Spleen (tissue), 11 donors: ENCODE measurements around the gene RBPMS2. TPM values are rescaled to one million over a fixed set of nuclear protein-coding genes. Genes with fewer than 3 reads are reported as not detected.

Source experiments
- DNase-seq: peaks from one replicate; pipeline ENCODE4 v3.0.0-alpha.2; 2020
- H3K27ac ChIP-seq, 8 donors: fragments of 200-600 bp; sonication (generic) in 7 of 8; 1 replicate in 4 of 8; 2 replicates in 4 of 8; pipeline versions ENCODE4 v1.5.0 to v1.8.0; 2016 to 2021; ENCODE audit warnings: inconsistent platforms in 4 of 8, mild to moderate bottlenecking in 4 of 8, moderate library complexity in 1 of 8
- H3K27me3 ChIP-seq, 7 donors: fragments of 200-600 bp; sonication (generic) in 6 of 7; replicated peaks in 1 of 7; 1 replicate in 4 of 7; 2 replicates in 3 of 7; pipeline versions ENCODE4 v1.5.0 to v1.8.0; 2016 to 2021; ENCODE audit warnings: inconsistent platforms in 3 of 7, mild to moderate bottlenecking in 1 of 7
- H3K36me3 ChIP-seq, 6 donors: fragments of 200-600 bp; sonication (generic) in 5 of 6; 1 replicate in 4 of 6; 2 replicates in 2 of 6; pipeline versions ENCODE4 v1.5.0 to v1.8.0; 2016 to 2021; ENCODE audit warnings: inconsistent platforms in 2 of 6
- H3K4me1 ChIP-seq, 6 donors: fragments of 200-600 bp; sonication (generic) in 5 of 6; 1 replicate in 3 of 6; 2 replicates in 3 of 6; pipeline versions ENCODE4 v1.5.0 to v1.8.0; 2016 to 2021; ENCODE audit warnings: inconsistent platforms in 3 of 6
- H3K4me3 ChIP-seq, 8 donors: fragments of 200-600 bp; sonication (generic) in 7 of 8; 1 replicate in 4 of 8; 2 replicates in 4 of 8; pipeline versions ENCODE4 v1.5.0 to v1.8.0; 2016 to 2021; ENCODE audit warnings: inconsistent platforms in 4 of 8, mild to moderate bottlenecking in 4 of 8, moderate library complexity in 2 of 8
- H3K9me3 ChIP-seq, 8 donors: fragments of 200-600 bp; sonication (generic) in 7 of 8; 1 replicate in 4 of 8; 2 replicates in 4 of 8; pipeline versions ENCODE4 v1.5.0 to v1.8.0; 2016 to 2021; ENCODE audit warnings: inconsistent platforms in 4 of 8
- POLR2A ChIP-seq, 3 donors: fragments of 450-650 bp; IDR thresholded peaks; one replicate each; pipeline ENCODE4 v1.5.1; 2017; ENCODE audit warnings: antibody characterized with exemption in 3 of 3, mild to moderate bottlenecking in 1 of 3
- POLR2AphosphoS5 ChIP-seq, 3 donors: sonication (generic); formaldehyde crosslinking; IDR thresholded peaks; one replicate each; pipeline ENCODE4 v1.5.1; 2017; ENCODE audit warnings: antibody characterized with exemption in 3 of 3
- WGBS, 5 donors: extraction: QIAGEN DNeasy Blood & Tissue Kit in 3 of 5; methylation state at CpG; one replicate each; pipeline versions ENCODE4 v1.1.5 to v1.1.7; 2013 to 2018; 5-methylcytosine and 5-hydroxymethylcytosine counted together
- intact Hi-C: fragments of 100-400 bp; cut with DNase I; formaldehyde crosslinking; loops from one replicate; pipeline ENCODE4 v1.15.0; 2023; ENCODE audit warnings: low total_unique reads
- polyA plus RNA-seq, 3 donors: library from polyadenylated mRNA; stranded (reverse); fragments of 200-250 nt; gene quantifications; one replicate each; pipeline ENCODE4 v1.2.1, GENCODE V29; 2013
- total RNA-seq, 7 donors: library from RNA; depleted of rRNA in 3 of 7; stranded (reverse); fragments of >200 nt in 3 of 7; fragmentation: NEBNext Ultra II Directional in 4 of 7; extraction: Animal tissue kit (Norgen Biotek cat#: 25700) in 4 of 7; gene quantifications; one replicate each; pipeline versions ENCODE4 v1.1.0 to v1.2.1, GENCODE V29; 2016 to 2021
- TF ChIP-seq, protein P1 (sequence below), 11 experiments: fragments of 200-600 bp in 7 of 11; fragments of 450-650 bp in 4 of 11; sonication (generic) in 4 of 11; IDR thresholded peaks in 8 of 11; conservative IDR thresholded peaks in 3 of 11; 1 replicate in 7 of 11; 2 replicates in 4 of 11; pipeline versions ENCODE4 v1.4.0 to v1.8.0; 2016 to 2021; ENCODE audit warnings: antibody characterized with exemption in 11 of 11, inconsistent platforms in 4 of 11, mild to moderate bottlenecking in 1 of 11
- donor health status: healthy with polysubstance abuse.
- donor health status: DM: no; HTN: no; CAD: no; lungs with moderate emphysema.
- donor health status: DM: no; HTN: no; CAD: no.
- donor health status: Bipolar disorder and iron deficiency.
- donor health status: healthy.
- donor health status: DM: no; HTN: no; CAD: no.
- donor health status: DM: yes; HTN: yes; CAD: no.

RBPMS2 gene
- total and polyA plus RNA-seq, 10 donors: 1.0 to 6.0 (median 2.7) TPM

- WGBS, 5 donors: 42 to 66% (median 60%) methylated on average over 6 of the region's 6 CpGs
- no peak for DNase-seq
- no peak overlapping the region for H3K27ac ChIP-seq
- H3K9me3 ChIP-seq: no peaks in the 10 kb centered on the region
- H3K4me1 ChIP-seq: peaks cover 0 to 17% (median 6%) of the 10 kb centered on the region in 6 donors
- TF ChIP-seq, protein P1, sequence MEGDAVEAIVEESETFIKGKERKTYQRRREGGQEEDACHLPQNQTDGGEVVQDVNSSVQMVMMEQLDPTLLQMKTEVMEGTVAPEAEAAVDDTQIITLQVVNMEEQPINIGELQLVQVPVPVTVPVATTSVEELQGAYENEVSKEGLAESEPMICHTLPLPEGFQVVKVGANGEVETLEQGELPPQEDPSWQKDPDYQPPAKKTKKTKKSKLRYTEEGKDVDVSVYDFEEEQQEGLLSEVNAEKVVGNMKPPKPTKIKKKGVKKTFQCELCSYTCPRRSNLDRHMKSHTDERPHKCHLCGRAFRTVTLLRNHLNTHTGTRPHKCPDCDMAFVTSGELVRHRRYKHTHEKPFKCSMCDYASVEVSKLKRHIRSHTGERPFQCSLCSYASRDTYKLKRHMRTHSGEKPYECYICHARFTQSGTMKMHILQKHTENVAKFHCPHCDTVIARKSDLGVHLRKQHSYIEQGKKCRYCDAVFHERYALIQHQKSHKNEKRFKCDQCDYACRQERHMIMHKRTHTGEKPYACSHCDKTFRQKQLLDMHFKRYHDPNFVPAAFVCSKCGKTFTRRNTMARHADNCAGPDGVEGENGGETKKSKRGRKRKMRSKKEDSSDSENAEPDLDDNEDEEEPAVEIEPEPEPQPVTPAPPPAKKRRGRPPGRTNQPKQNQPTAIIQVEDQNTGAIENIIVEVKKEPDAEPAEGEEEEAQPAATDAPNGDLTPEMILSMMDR (IDR thresholded peaks at IDR 0.05 in 8 of 11, conservative IDR thresholded peaks at IDR 0.05 in 3 of 11): no peak
- TF ChIP-seq POLR2AphosphoS5 (IDR thresholded peaks at IDR 0.05): no peak
- TF ChIP-seq POLR2A (IDR thresholded peaks at IDR 0.05): no peak
- H3K36me3 ChIP-seq: peaks cover 0 to 11% (median 0%) of the 10 kb centered on the region in 6 donors
- H3K4me3 ChIP-seq: no peak overlapping the region
- H3K27me3 ChIP-seq: no peaks in the 10 kb centered on the region
- intact Hi-C loops: no loop called here
Measured at GRCh38 chr15:64813075-64813474, 37.7 kb upstream of the RBPMS2 start.

DNA sequence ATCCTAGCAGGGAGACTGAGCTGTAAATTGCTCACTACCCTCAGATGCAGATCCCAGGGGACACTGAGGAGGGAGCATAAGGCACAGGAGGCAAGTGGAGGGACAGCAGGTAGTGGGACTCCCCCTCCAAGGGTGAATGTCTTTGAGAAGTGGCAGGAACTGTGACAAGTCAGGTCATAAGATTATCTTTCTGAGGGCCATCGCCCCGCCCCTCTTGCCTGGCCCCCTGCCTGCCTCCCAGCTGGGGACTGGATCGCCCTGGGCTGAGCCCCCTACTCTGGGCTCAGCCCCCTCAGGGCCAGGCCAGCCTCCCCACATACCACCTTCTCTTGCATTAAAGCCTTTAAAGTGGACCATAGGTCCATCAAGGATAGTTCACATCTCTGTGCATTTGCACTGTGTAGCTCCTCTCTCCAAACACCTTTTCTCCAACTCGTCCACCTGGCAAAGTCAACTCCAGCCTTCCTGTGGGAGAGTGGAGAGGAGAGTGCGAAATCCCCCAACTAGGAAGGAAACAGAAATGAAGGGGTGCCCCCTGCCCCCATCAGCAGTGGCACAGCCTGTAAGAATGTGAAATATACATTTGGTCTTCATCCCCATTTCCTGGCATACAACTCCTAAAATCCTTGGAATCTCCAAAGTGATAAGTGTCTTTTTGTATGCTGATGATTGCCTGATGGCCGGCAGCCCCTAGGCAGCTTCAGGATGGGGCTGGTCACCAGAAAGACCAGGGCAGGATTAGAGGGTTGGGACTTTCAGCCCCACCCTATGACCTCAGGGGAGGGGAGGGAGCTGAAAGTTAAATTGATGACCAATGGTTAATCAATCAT lies 35.3 kb upstream of the RBPMS2 start:
- no peak overlapping the region for H3K27ac ChIP-seq
- intact Hi-C loops: no loop called here
- WGBS, 5 donors: 70 to 83% (median 79%) methylated on average over 5 to 6 of the region's 6 CpGs
- H3K4me3 ChIP-seq: no peak overlapping the region
- DNase-seq: no peak
- H3K4me1 ChIP-seq: peaks cover 0 to 17% (median 6%) of the 10 kb centered on the region in 6 donors
- no peaks in the 10 kb centered on the region for H3K27me3 ChIP-seq
- no peaks in the 10 kb centered on the region for H3K9me3 ChIP-seq
- TF ChIP-seq, protein P1 (IDR thresholded peaks at IDR 0.05 in 8 of 11, conservative IDR thresholded peaks at IDR 0.05 in 3 of 11): no peak
- TF ChIP-seq POLR2A (IDR thresholded peaks at IDR 0.05) (no peak), POLR2AphosphoS5 (IDR thresholded peaks at IDR 0.05) (no peak)
- H3K36me3 ChIP-seq: no peaks in the 10 kb centered on the region

DNA sequence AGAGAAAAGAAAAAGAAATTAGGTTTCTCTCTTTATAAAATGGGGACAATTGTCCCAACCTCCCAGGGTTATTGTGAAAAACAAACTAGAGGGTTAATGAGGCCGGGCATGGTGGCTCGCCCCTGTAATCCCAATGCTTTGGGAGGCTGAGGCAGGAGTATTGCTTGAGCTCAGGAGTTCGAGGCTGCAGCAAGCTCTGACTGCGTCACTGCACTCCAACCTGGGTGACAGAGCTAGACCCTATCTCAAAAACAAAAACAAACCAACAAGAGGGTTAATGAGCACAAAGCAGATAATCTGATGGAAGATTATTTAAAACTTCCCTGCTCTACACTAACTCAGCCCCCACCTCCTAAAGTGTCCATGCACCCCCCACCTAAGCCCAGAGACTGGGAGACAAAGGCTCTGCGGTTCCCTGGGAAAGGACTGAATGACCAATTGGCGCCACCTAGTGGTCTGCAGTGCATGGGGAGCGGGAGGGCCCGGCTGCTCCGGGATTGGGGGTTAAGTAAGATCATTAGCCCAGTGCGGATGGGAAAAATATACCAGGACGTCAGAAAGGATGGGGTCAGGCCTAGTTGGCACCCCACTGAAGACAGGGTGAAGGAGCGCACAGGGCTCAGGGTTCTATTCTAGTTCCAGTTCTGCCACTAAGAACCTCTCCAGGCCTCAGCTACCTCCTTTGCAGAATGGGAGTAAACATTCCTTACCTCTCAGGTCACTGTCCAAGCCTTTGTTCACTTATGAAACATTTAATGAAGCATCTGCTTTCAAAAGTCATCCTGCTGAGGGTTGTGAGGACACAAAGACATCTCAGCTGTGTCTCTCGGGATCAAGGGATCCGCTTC lies 34.5 kb upstream of the RBPMS2 start:
- intact Hi-C loops: loop anchor here (2.0 kb wide), 1 partner anchor 77 kb away; no protein-coding TSS in a partner anchor
- Histone ChIP-seq H3K27ac (no peak overlapping the region), H3K36me3 (no peaks in the 10 kb centered on the region), H3K27me3 (no peaks in the 10 kb centered on the region), H3K4me1 (peaks cover 0 to 17% (median 6%) of the 10 kb centered on the region in 6 donors), H3K9me3 (no peaks in the 10 kb centered on the region), H3K4me3 (no peak overlapping the region)
- peak; percentile 90 for DNase-seq
- TF ChIP-seq POLR2AphosphoS5 (IDR thresholded peaks at IDR 0.05) (peak in 1 of 3 donors; percentile 38), POLR2A (IDR thresholded peaks at IDR 0.05) (no peak)
- TF ChIP-seq, protein P1 (IDR thresholded peaks at IDR 0.05 in 8 of 11, conservative IDR thresholded peaks at IDR 0.05 in 3 of 11): peak; percentile 78 to 97 (median 90)
- WGBS, 5 donors: 35 to 39% (median 38%) methylated on average over 14 of the region's 14 CpGs
